AG08395 (cell line): ENCODE results near the gene TMEM200B.
"Not testable (repeated sequence)": the region's sequence is repeated elsewhere in the genome, so short reads cannot be mapped to it uniquely, and the experiment has no call there.

Experiments
- DNase-seq: peaks from one replicate; pipeline ENCODE4 v3.0.0; 2012; ENCODE audit warnings: mixed read lengths, low spot score

TMEM200B gene

DNA sequence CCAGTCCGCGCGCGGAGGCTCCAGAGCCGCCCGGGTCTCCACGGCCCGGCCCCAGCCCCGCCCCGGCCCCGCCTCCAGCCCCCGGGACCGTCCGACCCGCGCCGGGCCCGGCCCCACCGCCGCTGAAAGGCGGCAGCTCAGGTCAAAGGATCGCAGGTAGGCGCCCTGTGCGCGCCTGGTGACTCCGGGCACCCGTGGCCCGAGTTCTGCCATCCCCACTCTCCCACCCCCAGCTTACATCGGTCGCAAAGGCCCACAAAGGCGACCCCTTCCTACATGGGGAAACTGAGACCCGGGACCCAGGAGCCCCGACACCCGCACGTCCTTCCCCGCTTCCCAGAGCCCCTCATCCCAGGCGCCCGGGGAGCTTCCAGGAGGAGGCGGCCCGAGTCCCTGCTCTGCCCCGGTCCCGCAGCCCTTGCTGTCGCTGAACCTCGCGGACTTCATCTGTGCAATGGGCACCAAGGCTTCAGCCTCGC is at the start of gene TMEM200B:
TSS of gene TMEM200B (minus strand) at position 17 of the 479 bp plus-strand sequence. CDS start 2,075 bp downstream, outside the sequence.
- peak; percentile 45 for DNase-seq

DNA sequence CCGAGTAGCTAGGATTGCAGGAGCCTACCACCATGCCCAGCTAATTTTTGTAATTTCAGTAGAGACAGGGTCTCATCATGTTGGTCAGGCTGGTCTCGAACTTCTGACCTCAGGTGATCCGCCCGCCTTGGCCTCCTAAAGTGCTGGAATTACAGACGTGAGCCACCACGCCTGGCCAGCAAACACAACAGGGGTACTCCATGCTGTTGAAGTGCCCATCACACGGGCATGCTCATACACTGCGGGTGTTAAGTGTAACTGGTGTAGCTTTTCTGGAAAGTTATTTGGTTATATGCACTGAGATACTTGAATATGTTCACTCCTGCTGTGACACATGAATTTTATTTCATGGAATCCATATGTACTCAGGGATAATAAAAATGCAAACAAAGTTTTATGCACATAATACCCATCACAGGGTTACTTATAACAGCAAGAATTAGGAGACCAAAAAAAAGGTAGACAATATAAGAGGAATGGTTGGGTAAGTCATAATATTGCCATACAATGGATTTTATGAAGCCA is 48.8 kb upstream of the TMEM200B start:
- DNase-seq: no peak

DNA sequence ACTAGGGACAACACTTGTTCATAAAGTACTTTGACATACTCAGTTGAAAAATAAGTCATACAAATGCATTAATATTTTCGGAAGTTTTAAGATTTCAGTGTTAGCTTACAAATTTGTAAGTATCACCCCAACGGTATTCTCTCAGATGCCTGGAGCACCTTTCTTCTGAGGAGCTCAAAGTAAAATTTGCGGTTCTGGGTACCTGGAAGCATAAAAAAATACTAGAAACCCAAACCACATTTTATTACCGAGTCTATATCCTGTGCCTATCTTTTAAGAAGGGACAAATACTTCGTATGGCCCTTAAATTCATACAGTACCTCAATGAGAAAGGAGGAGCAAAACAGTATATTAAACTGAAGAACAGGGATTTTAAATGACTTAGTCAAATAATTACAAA is 47.8 kb upstream of the TMEM200B start:
- DNase-seq: no peak

DNA sequence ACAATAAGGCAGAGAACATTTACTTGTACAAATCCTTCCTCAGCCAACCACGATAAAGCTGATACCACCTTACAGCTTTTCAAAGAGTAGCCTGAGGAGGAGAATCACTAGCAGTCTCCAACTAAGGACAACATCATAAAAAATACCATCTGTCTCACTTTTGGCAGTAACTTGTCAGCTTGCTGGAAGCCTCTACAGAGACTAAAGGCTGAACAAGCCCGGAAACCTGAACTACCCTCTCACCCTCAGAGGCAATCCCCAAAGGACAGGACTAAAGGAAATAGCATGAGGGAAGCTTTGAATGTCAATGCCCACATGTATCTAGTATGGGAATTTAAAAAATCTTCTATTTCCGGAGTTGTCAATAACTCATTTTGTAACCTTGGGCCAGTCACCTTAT is 47.4 kb upstream of the TMEM200B start:
- DNase-seq: no peak

DNA sequence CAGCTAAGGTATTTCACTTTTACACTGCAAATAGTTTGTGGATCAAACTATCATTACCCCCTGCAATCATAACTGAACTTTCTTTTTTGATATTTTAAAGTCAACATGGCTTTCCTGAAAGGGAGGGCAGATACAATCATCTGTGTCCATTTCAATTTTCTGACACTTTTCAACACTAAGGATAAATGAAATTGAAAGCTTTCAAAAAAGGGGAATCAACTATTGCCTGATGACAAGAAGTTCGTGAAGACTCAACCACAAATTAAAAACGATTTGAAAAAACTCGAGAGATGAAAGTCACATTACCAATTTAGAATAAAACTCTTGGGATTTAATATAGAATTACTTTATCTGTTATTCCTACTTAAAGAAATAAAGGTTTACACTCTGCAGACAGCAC is 46.3 kb upstream of the TMEM200B start:
- no peak for DNase-seq

DNA sequence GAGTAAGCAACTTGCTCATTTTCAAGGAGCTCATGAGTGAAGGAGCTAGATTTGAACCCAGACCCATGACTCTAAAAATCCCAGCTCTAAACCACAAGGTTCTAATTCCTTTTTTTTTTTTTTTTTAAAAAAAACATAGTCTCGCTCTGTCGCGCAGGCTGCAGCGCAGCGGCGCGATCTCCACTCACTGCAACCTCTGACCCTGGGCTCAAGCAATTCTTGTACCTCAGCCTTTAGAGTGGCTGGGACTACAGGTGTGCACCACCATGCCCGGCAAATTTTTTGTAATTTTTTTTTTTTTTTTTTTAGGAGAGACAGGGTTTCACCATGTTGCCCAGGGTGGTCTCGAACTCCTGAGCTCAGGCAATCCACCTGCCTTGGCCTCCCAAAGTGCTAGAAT is 44.2 kb upstream of the TMEM200B start:
- DNase-seq: no peak

GRCh38 chr1:29166291-29166878 is 42.7 kb upstream of the TMEM200B start:
- DNase-seq: no peak

- DNase-seq: no peak
These were observed 40.9 kb upstream of the TMEM200B start for GRCh38 chr1:29164588-29164987.

GRCh38 chr1:29162476-29163138 is 38.9 kb upstream of the TMEM200B start:
- DNase-seq: peak; percentile 52

GRCh38 chr1:29162025-29162424 is 38.3 kb upstream of the TMEM200B start:
- DNase-seq: no peak

GRCh38 chr1:29159773-29160172 is 36.1 kb upstream of the TMEM200B start:
- no peak for DNase-seq

DNA sequence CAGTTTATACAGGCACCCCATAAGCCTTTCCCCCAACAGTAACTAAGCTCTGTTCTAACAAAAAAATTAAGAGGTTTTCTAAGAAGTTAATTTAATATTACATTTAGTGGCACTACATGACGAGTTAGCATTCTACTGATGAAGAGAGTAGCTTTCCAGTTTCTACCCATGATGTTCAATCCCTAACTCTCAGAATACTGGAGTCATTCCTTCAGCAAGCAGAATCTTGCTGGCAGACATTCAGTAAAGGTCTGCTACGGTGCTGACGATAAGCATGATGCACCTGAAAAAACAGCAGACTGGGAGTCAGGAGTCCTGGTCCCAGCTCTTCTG is 33.5 kb upstream of the TMEM200B start:
- DNase-seq: no peak

DNA sequence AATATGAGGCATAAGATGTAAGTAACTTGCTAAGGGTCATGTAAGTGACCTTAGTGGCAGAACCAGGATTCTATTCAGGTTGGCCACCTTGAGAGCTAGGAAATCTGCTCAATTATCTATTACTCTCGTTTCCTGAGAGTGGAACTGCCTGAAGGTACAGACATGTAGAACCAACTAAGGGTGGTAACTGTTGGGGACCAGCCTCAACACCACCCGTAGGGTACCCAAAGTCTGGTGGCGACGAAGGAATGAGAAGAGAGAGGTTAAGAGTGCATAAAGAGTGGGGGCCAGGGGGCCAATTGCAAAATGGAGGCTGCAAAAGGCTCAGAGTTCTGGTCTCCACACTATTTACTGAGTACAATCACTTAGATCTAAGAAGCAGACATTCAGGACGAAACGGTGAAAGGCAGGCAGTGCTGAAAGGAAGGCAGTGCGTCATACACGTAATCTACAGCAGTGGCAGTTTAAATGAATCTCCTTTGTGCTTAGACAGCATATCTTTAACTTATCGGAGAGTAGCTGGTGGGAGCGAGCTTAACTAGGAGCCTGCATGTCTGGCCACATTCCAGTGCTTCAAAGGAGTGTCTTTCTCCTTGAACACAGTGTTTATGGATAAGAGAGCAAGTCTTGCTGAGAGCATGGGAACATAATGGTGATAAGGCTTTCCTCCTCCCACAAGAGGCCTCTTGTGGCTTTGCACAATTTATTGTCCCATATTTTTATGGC is 33.0 kb upstream of the TMEM200B start:
- DNase-seq: no peak

DNA sequence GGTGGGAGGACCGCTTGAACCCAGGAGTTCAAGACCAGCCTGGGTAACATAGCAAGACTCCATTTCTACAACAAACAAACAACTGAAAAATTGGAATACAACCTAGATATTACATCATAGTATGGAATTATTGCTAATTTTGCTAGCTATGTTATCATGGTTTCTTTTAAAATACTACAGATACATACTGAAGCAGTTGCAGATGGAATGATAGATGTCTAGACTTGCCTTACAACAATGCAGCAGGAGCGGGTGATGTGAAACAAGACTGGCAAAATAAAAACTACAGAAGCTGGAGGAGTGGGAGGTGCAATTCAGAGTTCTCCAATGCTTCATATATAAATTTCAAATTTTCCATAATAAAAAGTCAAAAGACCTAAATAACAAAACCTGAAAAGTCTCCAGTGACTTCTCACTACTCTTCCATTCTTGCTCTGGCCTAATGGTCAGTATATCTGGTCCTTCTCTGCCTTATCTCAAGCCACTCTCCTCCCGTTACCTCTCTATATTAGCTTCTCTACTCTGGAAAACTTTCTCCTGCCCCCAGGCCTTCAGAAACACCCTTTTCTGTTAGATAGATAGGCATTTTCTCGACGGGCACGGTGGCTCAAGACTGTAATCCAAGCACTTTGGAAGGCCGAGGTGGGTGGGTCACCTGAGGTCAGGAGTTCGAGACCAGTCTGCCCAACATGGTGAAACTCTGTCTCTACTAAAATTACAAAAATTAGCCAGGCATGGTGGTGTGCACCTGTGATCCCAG is 28.5 kb upstream of the TMEM200B start:
- no peak for DNase-seq

GRCh38 chr1:29150346-29150745 is 26.6 kb upstream of the TMEM200B start:
- DNase-seq: not testable (repeated sequence)

- no peak for DNase-seq
These were observed 25.2 kb upstream of the TMEM200B start for GRCh38 chr1:29148656-29149491.

DNA sequence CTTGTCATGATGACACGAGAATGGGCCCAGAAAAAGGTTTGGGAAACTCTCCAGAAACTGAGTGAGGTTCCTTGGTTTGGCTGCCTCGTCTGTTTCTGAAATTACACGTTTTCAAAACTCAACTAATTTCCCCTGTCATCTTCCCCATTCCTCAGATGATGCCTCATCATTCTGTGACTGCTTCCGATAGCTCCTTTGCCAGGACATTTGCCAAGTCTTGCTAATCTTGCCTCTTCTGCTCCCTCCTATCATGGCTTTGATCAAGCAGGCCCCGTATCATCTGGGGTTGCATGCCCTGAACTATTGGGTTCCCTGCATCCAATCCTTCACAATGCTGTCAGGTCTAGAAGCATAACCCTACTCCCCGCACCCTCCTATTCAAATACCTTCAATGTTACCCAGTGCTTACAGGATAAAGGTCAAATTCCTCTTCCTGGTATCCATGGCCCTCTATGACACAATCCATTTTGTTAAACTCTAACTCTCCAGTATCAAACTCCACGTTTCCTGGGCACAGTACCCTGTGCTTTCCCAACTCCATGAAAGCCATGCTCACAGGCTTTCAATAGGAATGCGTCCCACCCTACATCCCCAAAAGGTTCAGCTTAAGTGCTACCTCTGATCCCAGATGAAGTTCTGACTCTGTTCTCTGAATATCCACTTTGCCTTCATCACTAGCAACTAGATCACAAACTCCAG is 22.2 kb upstream of the TMEM200B start:
- peak; percentile 85 for DNase-seq

GRCh38 chr1:29144178-29144577 is 20.5 kb upstream of the TMEM200B start:
- no peak for DNase-seq

DNA sequence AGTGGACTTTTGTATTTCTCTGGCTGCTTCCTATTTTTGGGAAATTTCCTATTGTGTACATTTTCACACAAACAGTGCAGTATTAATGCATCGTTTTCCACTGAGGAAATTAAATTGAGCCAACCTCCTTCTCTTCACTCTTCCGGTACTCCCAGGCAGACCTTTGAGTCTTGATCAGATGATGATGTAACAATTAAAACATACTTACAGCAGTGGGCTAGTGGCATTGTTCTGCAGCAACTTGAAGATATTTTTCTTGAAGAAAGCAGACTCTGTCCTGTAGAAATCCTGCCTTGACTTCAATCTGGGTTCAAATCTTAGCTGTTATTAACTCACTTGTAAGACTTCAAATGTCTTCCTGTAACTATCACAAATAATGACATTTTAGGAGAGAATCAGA is 19.0 kb upstream of the TMEM200B start:
- DNase-seq: no peak

DNA sequence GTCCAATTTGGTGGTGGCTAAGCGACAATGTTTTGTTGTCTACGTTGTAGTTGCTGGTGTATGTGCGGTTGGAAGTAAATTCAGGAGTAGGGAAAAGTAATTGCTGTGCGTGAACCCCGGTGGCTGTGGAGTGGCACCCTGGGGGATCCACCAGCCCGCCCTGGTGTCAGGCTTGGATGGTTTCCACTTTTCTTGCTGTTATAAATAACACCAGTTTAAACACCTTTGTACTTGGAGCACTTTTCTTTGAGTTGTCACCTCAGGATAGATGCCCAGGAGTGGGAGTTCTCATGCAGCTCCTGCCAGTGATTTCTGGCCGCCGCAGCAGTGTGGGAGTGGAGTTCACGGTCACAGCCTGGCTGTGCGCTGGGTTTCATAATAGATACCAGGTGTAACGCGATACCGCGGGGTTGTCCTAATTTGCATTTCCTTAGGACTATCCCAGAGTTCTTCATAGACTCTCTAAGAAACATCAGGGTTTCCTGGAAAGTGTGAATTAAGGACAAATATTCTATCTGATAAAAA is 12.8 kb upstream of the TMEM200B start:
- peak; percentile 48 for DNase-seq

- no peak for DNase-seq
These were observed 11.0 kb upstream of the TMEM200B start for GRCh38 chr1:29134695-29135028.
